HEK293 (cell line): Measurements from ENCODE around the gene AFDN.

ENCODE experiments used
- CTCF ChIA-PET: fragments of 350-600 bp; formaldehyde crosslinking; extraction: SDS; loops from one replicate; lab custom pipeline; 2021; ENCODE audit warnings: antibody characterized with exemption; lab: Yijun Ruan, JAX
- POLR2A ChIA-PET: fragments of 300-600 bp; formaldehyde crosslinking; extraction: SDS; loops from one replicate; lab custom pipeline; 2020; ENCODE audit warnings: antibody characterized with exemption, inconsistent platforms; lab: Yijun Ruan, JAX
- H3K27ac ChIP-seq: fragments of 200-500 bp; sonication (Bioruptor generic); 2 replicates; pipeline ENCODE4 v1.5.1; 2014; ENCODE audit warnings: low read depth, low read length, control low read depth, inconsistent platforms; ENCODE audit errors: extremely low read depth
- H3K36me3 ChIP-seq, 2 experiments: fragments of 200-500 bp in 1 of 2; sonication (Bioruptor generic) in 1 of 2; 1 replicate in 1 of 2; 2 replicates in 1 of 2; pipeline ENCODE4 v1.5.1; 2014 to 2017; ENCODE audit warnings: inconsistent platforms in 2 of 2, low read length in 2 of 2; ENCODE audit not compliant: control insufficient read depth in 2 of 2, insufficient read depth in 1 of 2
- H3K4me1 ChIP-seq: fragments of 200-500 bp; sonication (Bioruptor generic); 2 replicates; pipeline ENCODE4 v1.5.1; 2014; ENCODE audit warnings: mild to moderate bottlenecking, low read length, inconsistent platforms; ENCODE audit not compliant: control insufficient read depth, insufficient read depth
- H3K4me3 ChIP-seq: 2 replicates; pipeline ENCODE4 v1.5.1; 2011; ENCODE audit warnings: low read depth, mild to moderate bottlenecking, control low read depth, low read length, moderate library complexity
- H3K9me3 ChIP-seq: fragments of 200-500 bp; sonication (Bioruptor generic); 2 replicates; pipeline ENCODE4 v1.5.1; 2014; ENCODE audit warnings: low read depth, low read length, inconsistent platforms; ENCODE audit not compliant: control insufficient read depth, insufficient read depth
- BCL11B ChIP-seq: fragments of 450-650 bp; formaldehyde crosslinking; IDR thresholded peaks from 2 replicates; pipeline ENCODE4 v1.5.1; 2016; ENCODE audit warnings: low read depth, missing biosample characterization, missing genetic modification characterization
- CTCF ChIP-seq: fragments of 450-650 bp; formaldehyde crosslinking; IDR thresholded peaks from 2 replicates; pipeline ENCODE4 v1.5.1; 2016; ENCODE audit warnings: missing biosample characterization, missing genetic modification characterization
- GFI1B ChIP-seq: fragments of 450-650 bp; formaldehyde crosslinking; IDR thresholded peaks from 2 replicates; pipeline ENCODE4 v1.5.1; 2016; ENCODE audit warnings: missing biosample characterization, missing genetic modification characterization
- GLIS2 ChIP-seq: fragments of 450-650 bp; formaldehyde crosslinking; IDR thresholded peaks from 2 replicates; pipeline ENCODE4 v1.5.1; 2016; ENCODE audit warnings: missing biosample characterization, missing genetic modification characterization
- HOXD13 ChIP-seq: sonication (generic); formaldehyde crosslinking; IDR thresholded peaks from 2 replicates; pipeline ENCODE4 v1.8.0; 2022; ENCODE audit warnings: missing genetic modification reagents, borderline replicate concordance
- KLF10 ChIP-seq: fragments of 450-650 bp; IDR thresholded peaks from 2 replicates; pipeline ENCODE4 v1.5.1; 2018; ENCODE audit warnings: missing biosample characterization, mild to moderate bottlenecking, missing genetic modification characterization
- REST ChIP-seq: fragments of 450-650 bp; formaldehyde crosslinking; IDR thresholded peaks from 2 replicates; pipeline ENCODE4 v1.5.1; 2016; ENCODE audit warnings: missing biosample characterization, missing genetic modification characterization
- SALL2 ChIP-seq: fragments of 450-650 bp; formaldehyde crosslinking; IDR thresholded peaks from 2 replicates; pipeline ENCODE4 v1.5.0; 2017; ENCODE audit warnings: missing biosample characterization, mild to moderate bottlenecking, missing genetic modification characterization, borderline replicate concordance
- ZBTB1 ChIP-seq: fragments of 450-650 bp; formaldehyde crosslinking; IDR thresholded peaks from 2 replicates; pipeline ENCODE4 v1.5.1; 2016; ENCODE audit warnings: missing biosample characterization, missing genetic modification characterization
- ZBTB21 ChIP-seq: fragments of 450-650 bp; formaldehyde crosslinking; IDR thresholded peaks from 2 replicates; pipeline ENCODE4 v1.5.1; 2017; ENCODE audit warnings: missing biosample characterization, missing genetic modification characterization
- ZFP41 ChIP-seq: fragments of 450-650 bp; formaldehyde crosslinking; IDR thresholded peaks from 2 replicates; pipeline ENCODE4 v1.5.1; 2016; ENCODE audit warnings: missing biosample characterization, missing genetic modification characterization, borderline replicate concordance
- ZNF2 ChIP-seq: fragments of 450-650 bp; formaldehyde crosslinking; IDR thresholded peaks from 2 replicates; pipeline ENCODE4 v1.5.1; 2016; ENCODE audit warnings: missing biosample characterization, missing genetic modification characterization
- ZNF23 ChIP-seq: fragments of 450-650 bp; formaldehyde crosslinking; IDR thresholded peaks from 2 replicates; pipeline ENCODE4 v1.5.1; 2016; ENCODE audit warnings: missing biosample characterization, missing genetic modification characterization, borderline replicate concordance
- ZNF292 ChIP-seq: fragments of 450-650 bp; formaldehyde crosslinking; IDR thresholded peaks from 2 replicates; pipeline ENCODE4 v1.5.1; 2016; ENCODE audit warnings: low read depth, missing biosample characterization, missing genetic modification characterization, borderline replicate concordance
- ZNF302 ChIP-seq: fragments of 450-650 bp; formaldehyde crosslinking; IDR thresholded peaks from 2 replicates; pipeline ENCODE4 v1.5.1; 2016; ENCODE audit warnings: missing biosample characterization, missing genetic modification characterization, low read depth
- ZNF335 ChIP-seq: fragments of 450-650 bp; formaldehyde crosslinking; conservative IDR thresholded peaks from 2 replicates; pipeline ENCODE4 v1.5.1; 2016; ENCODE audit warnings: missing biosample characterization, missing genetic modification characterization
- ZNF366 ChIP-seq: fragments of 450-650 bp; formaldehyde crosslinking; conservative IDR thresholded peaks from 2 replicates; pipeline ENCODE4 v1.5.1; 2016; ENCODE audit warnings: missing biosample characterization, missing genetic modification characterization
- ZNF560 ChIP-seq: fragments of 450-650 bp; formaldehyde crosslinking; IDR thresholded peaks from 2 replicates; pipeline ENCODE4 v1.5.1; 2017; ENCODE audit warnings: missing biosample characterization, missing genetic modification characterization, borderline replicate concordance
- ZNF585B ChIP-seq: fragments of 450-650 bp; formaldehyde crosslinking; IDR thresholded peaks from 2 replicates; pipeline ENCODE4 v1.5.1; 2016; ENCODE audit warnings: missing biosample characterization, missing genetic modification characterization
- ZNF76 ChIP-seq: fragments of 450-650 bp; formaldehyde crosslinking; IDR thresholded peaks from 2 replicates; pipeline ENCODE4; 2016; ENCODE audit warnings: low read depth, missing biosample characterization, missing genetic modification characterization, borderline replicate concordance
- ZSCAN23 ChIP-seq: fragments of 450-650 bp; formaldehyde crosslinking; IDR thresholded peaks from 2 replicates; pipeline ENCODE4 v1.5.1; 2016; ENCODE audit warnings: missing biosample characterization, missing genetic modification characterization
- TF ChIP-seq, protein P1 (sequence below): fragments of 450-650 bp; formaldehyde crosslinking; conservative IDR thresholded peaks from 2 replicates; pipeline ENCODE4 v1.5.1; 2016; ENCODE audit warnings: low read depth, missing biosample characterization, missing genetic modification characterization

The AFDN gene

GRCh38 chr6:167791091-167791779 is 35.5 kb upstream of the AFDN start (continued):
- TF ChIP-seq, protein P1, sequence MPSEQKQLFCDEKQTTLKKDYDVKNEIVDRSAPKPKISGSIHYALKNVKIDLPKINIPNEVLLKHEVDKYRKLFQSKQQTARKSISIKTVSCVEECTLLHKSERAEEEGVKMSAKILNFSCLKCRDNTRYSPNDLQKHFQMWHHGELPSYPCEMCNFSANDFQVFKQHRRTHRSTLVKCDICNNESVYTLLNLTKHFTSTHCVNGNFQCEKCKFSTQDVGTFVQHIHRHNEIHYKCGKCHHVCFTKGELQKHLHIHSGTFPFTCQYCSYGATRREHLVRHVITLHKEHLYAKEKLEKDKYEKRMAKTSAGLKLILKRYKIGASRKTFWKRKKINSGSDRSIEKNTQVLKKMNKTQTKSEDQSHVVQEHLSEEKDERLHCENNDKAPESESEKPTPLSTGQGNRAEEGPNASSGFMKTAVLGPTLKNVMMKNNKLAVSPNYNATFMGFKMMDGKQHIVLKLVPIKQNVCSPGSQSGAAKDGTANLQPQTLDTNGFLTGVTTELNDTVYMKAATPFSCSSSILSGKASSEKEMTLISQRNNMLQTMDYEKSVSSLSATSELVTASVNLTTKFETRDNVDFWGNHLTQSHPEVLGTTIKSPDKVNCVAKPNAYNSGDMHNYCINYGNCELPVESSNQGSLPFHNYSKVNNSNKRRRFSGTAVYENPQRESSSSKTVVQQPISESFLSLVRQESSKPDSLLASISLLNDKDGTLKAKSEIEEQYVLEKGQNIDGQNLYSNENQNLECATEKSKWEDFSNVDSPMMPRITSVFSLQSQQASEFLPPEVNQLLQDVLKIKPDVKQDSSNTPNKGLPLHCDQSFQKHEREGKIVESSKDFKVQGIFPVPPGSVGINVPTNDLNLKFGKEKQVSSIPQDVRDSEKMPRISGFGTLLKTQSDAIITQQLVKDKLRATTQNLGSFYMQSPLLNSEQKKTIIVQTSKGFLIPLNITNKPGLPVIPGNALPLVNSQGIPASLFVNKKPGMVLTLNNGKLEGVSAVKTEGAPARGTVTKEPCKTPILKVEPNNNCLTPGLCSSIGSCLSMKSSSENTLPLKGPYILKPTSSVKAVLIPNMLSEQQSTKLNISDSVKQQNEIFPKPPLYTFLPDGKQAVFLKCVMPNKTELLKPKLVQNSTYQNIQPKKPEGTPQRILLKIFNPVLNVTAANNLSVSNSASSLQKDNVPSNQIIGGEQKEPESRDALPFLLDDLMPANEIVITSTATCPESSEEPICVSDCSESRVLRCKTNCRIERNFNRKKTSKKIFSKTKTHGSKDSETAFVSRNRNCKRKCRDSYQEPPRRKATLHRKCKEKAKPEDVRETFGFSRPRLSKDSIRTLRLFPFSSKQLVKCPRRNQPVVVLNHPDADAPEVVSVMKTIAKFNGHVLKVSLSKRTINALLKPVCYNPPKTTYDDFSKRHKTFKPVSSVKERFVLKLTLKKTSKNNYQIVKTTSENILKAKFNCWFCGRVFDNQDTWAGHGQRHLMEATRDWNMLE (tag by site-specific recombination), result no peak
- no peak for TF ChIP-seq ZNF560 (tag by site-specific recombination)
- TF ChIP-seq HOXD13, result no peak
- TF ChIP-seq KLF10 (tag by site-specific recombination), result no peak

GRCh38 chr6:167791780-167792478 is 34.8 kb upstream of the AFDN start:
- no peaks in the 10 kb centered on the region for H3K4me1 ChIP-seq
- H3K9me3 ChIP-seq, result no peaks in the 10 kb centered on the region
- no peaks in the 10 kb centered on the region for H3K36me3 ChIP-seq
- TF ChIP-seq SALL2 (tag by site-specific recombination) (no peak), ZNF585B (tag by site-specific recombination) (no peak), ZNF335 (tag by site-specific recombination) (0 out of 2 replicates have a peak, but pooled peaks have one; percentile 10)
- H3K27ac ChIP-seq, result no peak overlapping the region
- ChIA-PET POLR2A (interaction anchor here (0.6 kb wide), 1 partner anchor 188 kb away, joined by 5 read pairs; no protein-coding TSS in a partner anchor), CTCF (interaction anchor here (0.9 kb wide), 1 partner anchor 10 kb away, joined by 4 read pairs; no protein-coding TSS in a partner anchor)
- no peak overlapping the region for H3K4me3 ChIP-seq

DNA sequence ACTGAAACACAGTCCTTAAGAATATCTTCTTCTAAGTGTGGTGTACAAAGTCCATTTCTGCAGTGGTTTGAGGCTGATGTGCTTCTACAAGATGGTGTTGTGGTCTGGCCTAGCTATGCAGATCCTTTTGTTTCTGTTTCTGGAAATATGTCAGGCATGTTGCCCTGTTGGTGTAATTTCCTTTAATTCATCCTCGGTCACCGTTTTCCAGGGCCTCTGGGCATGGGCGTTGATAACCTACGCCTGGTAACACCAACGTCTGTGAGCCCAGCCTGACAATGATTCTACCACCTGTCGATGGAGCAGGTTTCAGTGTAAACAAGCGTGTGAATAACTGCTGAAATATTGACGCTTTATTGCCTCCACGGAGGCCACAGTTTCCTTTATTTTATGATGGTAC is 33.3 kb upstream of the AFDN start:
- no peak overlapping the region for H3K27ac ChIP-seq
- no peak overlapping the region for H3K4me3 ChIP-seq
- no peaks in the 10 kb centered on the region for H3K4me1 ChIP-seq
- H3K36me3 ChIP-seq, result no peaks in the 10 kb centered on the region
- ChIA-PET POLR2A (no interaction called here), CTCF (no interaction called here)
- H3K9me3 ChIP-seq, result no peaks in the 10 kb centered on the region
- no peak for TF ChIP-seq ZNF366 (tag by site-specific recombination)
- TF ChIP-seq ZBTB21 (tag by site-specific recombination), result no peak
- TF ChIP-seq ZBTB1 (tag by site-specific recombination), result no peak
- TF ChIP-seq REST, result no peak
- no peak for TF ChIP-seq ZNF23 (tag by site-specific recombination)
- TF ChIP-seq ZNF2 (tag by site-specific recombination), result no peak
- no peak for TF ChIP-seq GLIS2 (tag by site-specific recombination)
- TF ChIP-seq ZFP41, result no peak
- TF ChIP-seq CTCF (tag by site-specific recombination), result no peak
- TF ChIP-seq BCL11B (tag by site-specific recombination), result no peak
- no peak for TF ChIP-seq ZSCAN23 (tag by site-specific recombination)
- no peak for TF ChIP-seq GFI1B
- TF ChIP-seq ZNF76 (tag by site-specific recombination), result no peak
- TF ChIP-seq ZNF292 (tag by site-specific recombination), result no peak
- no peak for TF ChIP-seq ZNF302 (tag by site-specific recombination)
